ENCODE data around the gene EYA2. TPM values are rescaled to one million over a fixed set of nuclear protein-coding genes. Genes with fewer than 3 reads are reported as not detected.

The EYA2 gene
- total and polyA plus RNA-seq, 4 donors, result 0.17 to 0.54 (median 0.23) TPM; not detected in 1

- no peak for DNase-seq (ENCODE audit: low spot score)
- H3K36me3 ChIP-seq (ENCODE audit: control insufficient read depth in 4 of 4, insufficient read depth in 3 of 4, low read depth in 1 of 4, low read length in 3 of 4), result no peaks in the 10 kb centered on the region
- 90% methylated on average over 1 of the region's 1 CpG for WGBS
- H3K4me3 ChIP-seq (ENCODE audit: low read depth in 1 of 3, low read length in 3 of 3), result no peak overlapping the region
- no peak for TF ChIP-seq YY1 (IDR thresholded peaks at IDR 0.05)
- TF ChIP-seq HNF4A (conservative IDR thresholded peaks at IDR 0.05), result no peak
- no peak for TF ChIP-seq FOXA2 (IDR thresholded peaks at IDR 0.05)
- no peak for TF ChIP-seq ZBTB33 (IDR thresholded peaks at IDR 0.05)
- no peak for TF ChIP-seq FOXA1 (IDR thresholded peaks at IDR 0.05)
- no peak for TF ChIP-seq REST (IDR thresholded peaks at IDR 0.05)
- no peak for TF ChIP-seq HNF4G (IDR thresholded peaks at IDR 0.05)
- no peak for TF ChIP-seq NR2F2 (IDR thresholded peaks at IDR 0.05)
- TF ChIP-seq TAF1 (conservative IDR thresholded peaks at IDR 0.05), result no peak
- no peaks in the 10 kb centered on the region for H3K4me1 ChIP-seq (ENCODE audit: control insufficient read depth in 4 of 4, insufficient read depth in 4 of 4, low read length in 3 of 4)
- H3K27me3 ChIP-seq (ENCODE audit: control insufficient read depth in 4 of 4, insufficient read depth in 4 of 4, low read length in 3 of 4), result no peaks in the 10 kb centered on the region
- H3K27ac ChIP-seq (ENCODE audit: low read depth in 1 of 2, low read length in 2 of 2), result no peak overlapping the region
- no peak overlapping the region for H3K9ac ChIP-seq (ENCODE audit: low read depth in 1 of 2, low read length in 2 of 2)
- peaks cover 0 to 3% (median 0%) of the 10 kb centered on the region in 4 donors for H3K9me3 ChIP-seq (ENCODE audit: control insufficient read depth in 4 of 4, low read length in 3 of 4)
These were observed 88.8 kb downstream of the EYA2 start for GRCh38 chr20:46983466-46983865.

GRCh38 chr20:46984405-46984804, 89.8 kb downstream of the EYA2 start:
- no peaks in the 10 kb centered on the region for H3K4me1 ChIP-seq (ENCODE audit: control insufficient read depth in 4 of 4, insufficient read depth in 4 of 4, low read length in 3 of 4)
- H3K27me3 ChIP-seq (ENCODE audit: control insufficient read depth in 4 of 4, insufficient read depth in 4 of 4, low read length in 3 of 4), result no peaks in the 10 kb centered on the region
- H3K27ac ChIP-seq (ENCODE audit: low read depth in 1 of 2, low read length in 2 of 2), result no peak overlapping the region
- H3K4me3 ChIP-seq (ENCODE audit: low read depth in 1 of 3, low read length in 3 of 3), result no peak overlapping the region
- DNase-seq (ENCODE audit: low spot score), result no peak
- no peak overlapping the region for H3K9ac ChIP-seq (ENCODE audit: low read depth in 1 of 2, low read length in 2 of 2)
- no peaks in the 10 kb centered on the region for H3K36me3 ChIP-seq (ENCODE audit: control insufficient read depth in 4 of 4, insufficient read depth in 3 of 4, low read depth in 1 of 4, low read length in 3 of 4)
- H3K9me3 ChIP-seq (ENCODE audit: control insufficient read depth in 4 of 4, low read length in 3 of 4), result peaks cover 0 to 3% (median 0%) of the 10 kb centered on the region in 4 donors
- WGBS, result 47% methylated on average over 1 of the region's 1 CpG
- TF ChIP-seq HNF4G (IDR thresholded peaks at IDR 0.05) (no peak), JUND (IDR thresholded peaks at IDR 0.05) (no peak), ATF3 (IDR thresholded peaks at IDR 0.05) (no peak), ZBTB33 (IDR thresholded peaks at IDR 0.05) (no peak), REST (IDR thresholded peaks at IDR 0.05) (no peak), TAF1 (conservative IDR thresholded peaks at IDR 0.05) (no peak), MAX (IDR thresholded peaks at IDR 0.05) (no peak), RAD21 (IDR thresholded peaks at IDR 0.05) (no peak), EGR1 (IDR thresholded peaks at IDR 0.05; ENCODE audit: low read depth in 2 of 2) (no peak), YY1 (IDR thresholded peaks at IDR 0.05) (no peak), GABPA (IDR thresholded peaks at IDR 0.05 in 1 of 2, conservative IDR thresholded peaks at IDR 0.05 in 1 of 2) (no peak)
